NCI-H2029 treated with DMSO at 0.1 percent for 48 hours (cell line): Measurements from ENCODE around the gene LDLRAD4.
"Not testable (repeated sequence)": the region's sequence is repeated elsewhere in the genome, so short reads cannot be mapped to it uniquely, and the experiment has no call there.

Experiments
- DNase-seq: peaks from one replicate; lab custom pipeline; 2025; lab: John Stamatoyannopoulos, UW

LDLRAD4 gene

GRCh38 chr18:13635046-13635445 lies 416.5 kb downstream of the LDLRAD4 start:
- no peak for DNase-seq

DNA sequence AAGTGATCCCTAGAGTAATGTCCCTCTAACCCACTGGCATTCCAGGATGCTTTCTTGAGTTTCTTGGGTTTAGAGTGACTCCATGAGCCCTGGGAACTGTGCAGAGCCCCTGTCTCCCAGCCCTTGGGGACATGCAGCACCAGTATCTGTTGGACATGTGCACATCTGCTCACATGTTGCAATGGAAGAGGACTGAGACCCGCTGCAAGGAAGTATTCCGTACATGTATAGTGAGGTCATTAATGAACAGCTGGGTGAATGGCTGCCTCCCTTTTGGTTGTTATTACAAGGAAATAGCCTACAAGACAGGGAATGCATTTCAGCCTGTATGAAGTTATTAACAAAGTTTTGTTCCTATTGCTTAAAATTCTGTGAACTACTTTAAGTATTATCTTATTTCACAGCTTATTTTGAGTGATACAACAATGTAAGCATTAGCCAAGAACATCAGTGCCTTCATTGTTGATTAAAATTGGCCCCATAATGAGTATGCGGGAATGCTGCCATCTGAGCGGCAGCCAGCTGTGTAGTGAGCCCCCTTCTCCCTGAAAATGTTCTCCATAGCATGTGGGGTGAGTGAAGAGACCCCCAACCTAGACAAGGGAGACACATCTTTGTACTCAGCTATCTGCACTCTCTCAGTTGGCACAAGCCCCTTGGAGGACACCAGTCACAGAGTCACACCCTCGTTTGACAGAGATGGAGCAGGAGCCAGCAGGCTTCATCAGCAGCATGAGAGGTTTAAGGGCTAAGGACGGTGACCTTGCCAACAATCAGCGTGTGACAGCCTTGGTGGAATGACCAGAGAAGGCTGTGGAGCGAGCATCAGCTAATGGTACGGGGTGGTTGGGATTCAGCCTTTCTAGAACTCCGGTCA lies 420.4 kb downstream of the LDLRAD4 start:
- no peak for DNase-seq

DNA sequence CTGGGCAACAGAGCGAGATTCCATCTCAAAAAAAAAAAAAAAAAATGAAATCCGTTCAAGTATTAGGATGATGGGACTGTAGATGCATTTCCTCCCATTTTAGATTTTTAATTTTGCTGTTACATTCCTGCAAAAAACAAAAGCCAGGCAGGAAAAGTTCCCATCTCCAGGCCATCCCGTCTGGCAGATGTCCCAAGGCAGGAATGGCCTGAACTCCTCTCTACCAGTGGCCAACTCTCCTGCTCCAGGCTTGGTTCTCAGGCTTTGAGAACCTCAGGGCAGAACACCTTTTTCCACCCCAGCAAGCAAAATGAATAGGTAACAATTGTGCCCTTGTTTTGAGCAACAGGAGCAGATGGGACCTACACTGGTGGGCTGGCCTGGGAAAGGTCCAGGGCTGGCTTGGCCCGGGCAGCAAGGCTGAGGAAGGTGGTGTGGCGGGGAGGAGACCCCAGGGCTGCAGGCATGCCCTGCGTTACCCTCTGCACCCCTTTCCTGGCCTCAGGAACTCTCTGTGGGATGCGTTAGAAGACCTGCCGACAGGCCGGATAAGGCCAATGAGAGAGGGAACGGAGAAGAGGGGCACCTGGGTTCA lies 421.8 kb downstream of the LDLRAD4 start:
- DNase-seq: no peak

GRCh38 chr18:13641551-13642439 lies 423.2 kb downstream of the LDLRAD4 start:
- no peak for DNase-seq

- no peak for DNase-seq
These were observed 423.9 kb downstream of the LDLRAD4 start for GRCh38 chr18:13642440-13642827.

- no peak for DNase-seq
These were observed 424.7 kb downstream of the LDLRAD4 start for GRCh38 chr18:13643261-13643751.

DNA sequence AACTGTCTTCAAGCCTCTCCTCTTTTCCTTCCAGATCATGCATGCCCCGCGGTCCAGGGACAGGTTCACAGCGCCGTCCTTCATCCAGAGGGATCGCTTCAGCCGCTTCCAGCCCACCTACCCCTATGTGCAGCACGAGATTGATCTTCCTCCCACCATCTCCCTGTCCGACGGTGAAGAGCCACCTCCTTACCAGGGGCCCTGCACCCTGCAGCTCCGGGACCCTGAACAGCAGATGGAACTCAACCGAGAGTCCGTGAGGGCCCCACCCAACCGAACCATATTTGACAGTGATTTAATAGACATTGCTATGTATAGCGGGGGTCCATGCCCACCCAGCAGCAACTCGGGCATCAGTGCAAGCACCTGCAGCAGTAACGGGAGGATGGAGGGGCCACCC lies 426.5 kb downstream of the LDLRAD4 start:
- no peak for DNase-seq

GRCh38 chr18:13646633-13647032 lies 428.1 kb downstream of the LDLRAD4 start:
- DNase-seq: no peak

- DNase-seq: no peak
These were observed 429.2 kb downstream of the LDLRAD4 start for GRCh38 chr18:13647761-13648160.

DNA sequence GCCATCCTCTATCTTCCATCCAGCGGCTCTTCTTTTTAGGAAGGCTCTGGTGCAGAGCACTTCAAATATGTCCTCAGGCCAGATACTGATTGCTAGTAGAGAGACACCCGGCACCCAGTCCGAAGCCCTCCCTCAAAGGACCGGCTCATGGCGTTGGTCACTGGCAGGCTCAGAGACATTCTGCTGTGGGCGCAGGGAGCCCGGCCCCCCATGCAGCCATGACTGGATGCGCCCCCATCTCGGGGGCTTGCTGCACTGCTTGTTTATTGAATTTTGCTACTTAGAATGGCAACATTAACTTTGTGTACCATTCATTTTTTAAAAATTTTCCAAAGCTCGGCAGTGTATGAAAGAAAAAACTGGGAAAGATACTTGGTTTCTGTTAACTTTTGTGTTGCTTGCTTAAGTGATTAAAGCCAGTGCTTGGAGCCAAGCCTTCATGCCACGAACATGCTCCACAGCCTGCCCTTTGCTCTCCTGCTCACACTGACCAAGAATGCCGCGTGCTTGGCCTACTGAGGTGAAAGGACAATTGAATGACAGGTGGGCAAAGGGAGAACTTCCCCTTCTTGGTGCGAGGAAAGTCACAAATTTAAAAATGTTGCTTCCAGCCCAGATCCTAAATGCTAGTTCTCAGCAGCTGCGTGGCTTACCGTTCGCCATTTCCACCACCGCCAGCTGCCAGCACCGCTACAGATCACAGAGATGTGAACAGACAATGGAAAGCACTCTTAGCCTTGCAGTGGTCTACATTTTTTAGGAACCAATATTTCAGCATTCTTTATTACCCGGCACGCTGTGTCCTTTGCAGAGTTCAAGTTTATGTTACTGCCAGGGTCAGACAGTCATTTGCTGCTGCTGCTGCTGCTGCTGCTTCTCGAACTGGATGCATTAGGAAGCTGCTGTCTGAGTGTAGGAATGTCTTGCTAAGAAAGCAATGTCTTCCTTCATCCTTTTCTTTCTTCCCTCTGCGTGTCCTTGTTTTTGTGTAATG lies 431.1 kb downstream of the LDLRAD4 start:
- no peak for DNase-seq

DNA sequence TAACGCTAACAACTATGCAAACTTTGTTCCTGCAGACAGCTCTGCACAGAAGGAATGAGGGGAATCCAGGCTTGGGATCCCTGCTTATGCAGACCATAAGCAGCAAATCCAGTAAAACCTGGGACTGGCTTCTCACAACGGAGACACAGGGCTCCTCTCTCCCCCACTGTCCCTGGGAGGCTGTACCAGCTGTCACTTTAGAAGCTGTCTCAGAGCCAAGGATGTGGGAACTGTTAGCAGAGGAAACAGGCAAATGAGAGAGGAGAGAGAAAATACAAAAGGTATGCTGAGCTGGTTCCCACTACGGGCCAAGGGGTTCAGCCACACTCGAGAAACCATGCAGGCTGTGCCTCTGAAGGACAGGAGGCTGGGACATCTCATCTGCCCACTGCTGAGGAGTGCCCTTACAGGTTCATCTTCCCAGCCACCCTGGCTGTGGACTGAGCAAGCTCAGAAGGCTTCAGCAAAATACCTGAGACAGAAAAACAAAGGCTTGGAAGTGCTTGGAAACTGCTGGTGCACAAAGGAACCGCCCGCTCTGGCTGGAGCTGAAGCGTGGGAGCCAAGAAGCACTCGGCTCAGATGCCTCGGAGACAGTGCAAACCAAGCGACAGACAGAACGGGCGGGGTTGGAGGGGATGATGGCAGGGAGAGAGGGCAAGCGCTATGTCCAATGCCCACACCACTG lies 435.3 kb downstream of the LDLRAD4 start:
- DNase-seq: no peak

- no peak for DNase-seq
These were observed 439.4 kb downstream of the LDLRAD4 start for GRCh38 chr18:13657974-13658373.

DNA sequence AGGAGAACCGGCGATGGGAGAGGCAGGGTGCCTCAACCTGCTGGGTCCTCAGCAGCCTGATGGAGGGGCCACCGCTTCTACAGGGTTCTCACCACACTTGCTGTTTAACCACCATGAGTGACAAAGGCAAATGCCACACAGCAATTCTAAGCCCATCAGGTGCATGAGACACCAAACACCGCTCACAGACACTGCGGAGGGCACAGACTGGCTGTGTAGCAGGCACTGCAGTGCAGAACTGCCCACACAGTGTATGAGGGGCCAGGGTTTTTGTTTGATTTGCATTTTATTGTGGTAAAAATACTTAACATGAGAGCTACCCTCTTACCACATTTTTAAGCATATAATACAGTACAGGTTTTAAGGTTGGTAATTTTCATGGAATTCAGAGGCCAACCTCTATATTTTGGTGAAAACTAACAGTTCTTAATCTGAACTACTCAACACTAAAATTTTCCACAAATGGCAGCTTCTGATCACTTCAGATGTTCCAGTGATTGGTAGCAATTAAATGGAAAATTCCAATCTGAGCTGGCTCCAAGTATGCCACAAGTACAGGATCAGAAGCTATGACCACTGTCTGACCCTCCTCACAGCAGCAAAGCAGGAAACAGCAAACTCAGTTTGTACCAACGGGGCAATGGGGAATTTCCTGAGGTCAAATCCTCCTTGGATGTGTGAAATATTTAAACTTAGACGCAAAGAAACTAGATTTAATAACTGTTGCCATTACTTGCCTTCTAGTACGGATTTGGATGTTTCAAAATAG lies 440.1 kb downstream of the LDLRAD4 start:
- no peak for DNase-seq

DNA sequence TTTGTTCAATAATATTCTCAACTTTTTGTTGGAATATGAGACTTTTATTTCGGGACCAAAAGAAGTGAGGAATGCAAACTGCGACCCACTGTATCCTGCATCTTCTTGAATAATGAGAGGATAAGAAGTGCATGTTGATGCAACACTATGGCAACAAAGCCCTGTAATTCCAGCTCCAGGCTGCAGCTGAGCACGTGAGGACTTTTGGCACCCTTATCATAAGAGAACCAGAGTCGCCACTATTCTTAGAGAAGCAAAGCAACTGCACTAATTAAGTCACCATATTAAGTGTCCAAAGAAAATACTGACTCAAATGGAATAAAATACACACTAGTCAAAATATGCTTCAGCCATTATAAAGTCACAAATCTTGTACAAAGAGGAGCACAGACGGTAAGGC lies 441.9 kb downstream of the LDLRAD4 start:
- DNase-seq: no peak

DNA sequence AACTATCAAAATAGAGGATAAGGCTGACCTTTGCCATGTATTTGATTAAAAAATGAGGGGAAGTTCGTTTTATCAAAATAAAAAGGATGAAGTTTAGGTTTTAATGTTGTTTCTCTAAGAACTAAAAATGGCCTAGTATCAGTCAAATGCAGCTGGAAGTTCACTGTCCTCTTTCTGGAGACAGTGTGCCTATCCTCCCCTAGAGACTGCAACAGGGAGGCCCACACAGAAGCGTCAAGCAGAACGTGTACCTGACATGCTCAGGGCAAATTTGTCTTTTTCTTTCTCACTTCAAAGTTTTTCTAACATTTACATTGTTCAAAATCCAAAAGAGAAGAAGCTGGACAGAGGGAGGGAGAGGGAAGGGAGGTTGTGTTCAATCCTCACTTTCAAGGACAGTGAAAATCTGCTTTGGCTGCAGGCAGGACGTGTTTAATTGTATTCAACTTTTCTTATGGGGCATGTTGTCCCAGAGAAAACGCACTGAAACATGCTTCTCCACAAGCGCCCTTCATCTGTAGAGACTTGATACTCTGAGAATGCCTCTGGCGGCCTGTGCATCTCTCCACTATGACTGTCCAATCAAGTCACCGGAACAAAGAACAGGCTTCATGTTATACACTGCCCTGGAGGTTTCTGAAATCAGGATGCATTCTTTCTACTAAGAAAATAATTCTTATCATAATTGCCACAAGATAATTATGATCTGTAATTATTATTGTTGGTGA lies 442.7 kb downstream of the LDLRAD4 start:
- DNase-seq: no peak

GRCh38 chr18:13661779-13662256 lies 443.3 kb downstream of the LDLRAD4 start:
- no peak for DNase-seq

GRCh38 chr18:13672657-13673056 lies 454.1 kb downstream of the LDLRAD4 start:
- no peak for DNase-seq

DNA sequence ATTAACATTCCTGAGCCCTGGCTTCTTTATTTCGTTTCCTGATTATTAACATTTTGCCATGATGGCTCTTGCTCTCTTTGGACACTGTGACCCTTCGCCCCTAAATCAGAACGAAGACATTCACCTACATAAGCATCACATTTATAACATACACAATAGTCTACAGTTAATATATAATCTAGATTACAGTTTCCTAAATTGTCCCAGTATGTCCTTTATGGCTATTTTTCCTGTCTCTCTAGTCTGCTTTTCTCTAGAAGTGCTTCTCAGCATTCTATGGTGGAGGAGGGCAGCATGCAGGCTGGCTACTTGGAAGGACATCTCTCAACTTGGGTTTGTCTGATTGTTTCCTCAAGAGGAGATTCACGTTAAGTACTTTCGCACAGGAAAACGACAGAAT lies 457.9 kb downstream of the LDLRAD4 start:
- no peak for DNase-seq

GRCh38 chr18:13677350-13677749 lies 458.8 kb downstream of the LDLRAD4 start:
- DNase-seq: not testable (repeated sequence)
